HCT116 (cell line): Measurements from ENCODE around the gene LCA5L. TPM values are rescaled to one million over a fixed set of nuclear protein-coding genes. Genes with fewer than 3 reads are reported as not detected.

Source experiments
- ATAC-seq: fragments of 200-7000 bp; cut with Tn5 transposase; 2 replicates; pipeline ENCODE4 v1.9.1; 2020; ENCODE audit warnings: mild to moderate bottlenecking, moderate library complexity
- BruUV-seq: library from RNA; stranded (reverse); fragments of 400-500 nt; replicated peaks from 2 replicates; lab custom pipeline; 2021; lab: Mats Ljungman, UMichigan
- CTCF ChIA-PET: fragments of 300-600 bp; sonication (Branson Sonifier 250); formaldehyde crosslinking; loops from one replicate; lab custom pipeline; 2021; ENCODE audit warnings: antibody characterized with exemption; lab: Charles Lee
- POLR2A ChIA-PET: fragments of 300-600, 350-600 bp; sonication (Branson Sonifier 250); formaldehyde crosslinking; loops from one replicate; lab custom pipeline; 2021; ENCODE audit warnings: antibody characterized with exemption; lab: Charles Lee
- RAD21 ChIA-PET, 2 experiments: fragments of 300-600 bp; sonication (Branson Sonifier 250); formaldehyde crosslinking; loops; one replicate each; lab custom pipeline; 2023; ENCODE audit warnings: low total read pairs in 2 of 2; ENCODE audit not compliant: uncharacterized antibody in 2 of 2, unreplicated experiment in 2 of 2, low non-redundant PET in 1 of 2; lab: Charles Lee
- DNase-seq: peaks from one replicate; pipeline ENCODE4 v3.0.0-alpha.2; 2010; ENCODE audit warnings: low read depth, low spot score
- H2AFZ ChIP-seq: fragments of 200-600 bp; shearing (Covaris generic), sonication (generic); 2 replicates; pipeline ENCODE4 v1.6.1; 2017; ENCODE audit warnings: low read depth, mixed run types, mixed read lengths, antibody characterized with exemption, low read length; ENCODE audit not compliant: poor library complexity, severe bottlenecking
- H3K27ac ChIP-seq: 2 replicates; pipeline ENCODE4 v1.5.1; 2012; ENCODE audit warnings: low read depth, low read length
- H3K27me3 ChIP-seq: fragments of 200-600 bp; sonication (generic); 2 replicates; pipeline ENCODE4 v1.6.1; 2016; ENCODE audit warnings: mixed run types, low read length, mixed read lengths; ENCODE audit not compliant: insufficient read depth
- H3K36me3 ChIP-seq, 2 experiments: fragments of 200-500 bp in 1 of 2; fragments of 200-600 bp in 1 of 2; sonication (Bioruptor generic) in 1 of 2; sonication (generic) in 1 of 2; 2 replicates each; pipeline versions ENCODE4 v1.5.1 to v1.6.1; 2014 to 2016; ENCODE audit warnings: low read length in 2 of 2, inconsistent platforms in 1 of 2, mixed read lengths in 1 of 2, mixed run types in 1 of 2; ENCODE audit not compliant: insufficient read depth in 2 of 2, control insufficient read depth in 1 of 2
- H3K4me1 ChIP-seq, 2 experiments: fragments of 200-600 bp in 1 of 2; sonication (generic) in 1 of 2; 2 replicates each; pipeline versions ENCODE4 v1.5.1 to v1.6.1; 2012 to 2017; ENCODE audit warnings: low read length in 2 of 2, inconsistent platforms in 1 of 2, mild to moderate bottlenecking in 1 of 2, mixed read lengths in 1 of 2, mixed run types in 1 of 2, moderate library complexity in 1 of 2; ENCODE audit not compliant: insufficient read depth in 2 of 2, control insufficient read depth in 1 of 2
- H3K4me2 ChIP-seq: fragments of 200-600 bp; sonication (generic); 2 replicates; pipeline ENCODE4 v1.6.1; 2017; ENCODE audit warnings: mixed run types, low read length, mixed read lengths
- H3K4me3 ChIP-seq, 2 experiments: fragments of 200-600 bp in 1 of 2; sonication (generic) in 1 of 2; replicated peaks in 1 of 2; 2 replicates each; pipeline ENCODE4 v1.5.1; 2011 to 2016; ENCODE audit warnings: low read length in 2 of 2, control low read depth in 1 of 2, low read depth in 1 of 2, mild to moderate bottlenecking in 1 of 2, mixed read lengths in 1 of 2, mixed run types in 1 of 2
- H3K79me2 ChIP-seq: fragments of 200-600 bp; sonication (generic); 2 replicates; pipeline ENCODE4 v1.6.1; 2017; ENCODE audit warnings: mild to moderate bottlenecking, mixed run types, low read length, moderate library complexity, mixed read lengths; ENCODE audit not compliant: insufficient read depth
- H3K9ac ChIP-seq: fragments of 200-600 bp; sonication (generic); 2 replicates; pipeline ENCODE4 v1.6.1; 2016; ENCODE audit warnings: low read length, mixed read lengths
- H3K9me2 ChIP-seq: fragments of 200-600 bp; sonication (generic), shearing (Covaris generic); 2 replicates; pipeline ENCODE4 v1.6.1; 2017; ENCODE audit warnings: mixed run types, mild to moderate bottlenecking, moderate library complexity; ENCODE audit not compliant: insufficient read depth
- H3K9me3 ChIP-seq, 2 experiments: fragments of 200-500 bp in 1 of 2; fragments of 200-600 bp in 1 of 2; sonication (Bioruptor generic) in 1 of 2; sonication (generic) in 1 of 2; 2 replicates each; pipeline ENCODE4 v1.6.1; 2014 to 2017; ENCODE audit warnings: low read length in 2 of 2, mixed read lengths in 2 of 2, inconsistent platforms in 1 of 2, low read depth in 1 of 2, mild to moderate bottlenecking in 1 of 2, mixed run types in 1 of 2, moderate library complexity in 1 of 2; ENCODE audit not compliant: control insufficient read depth in 1 of 2, insufficient read depth in 1 of 2
- H4K20me1 ChIP-seq: fragments of 200-600 bp; sonication (generic), shearing (Covaris generic); 2 replicates; pipeline ENCODE4 v1.6.1; 2017; ENCODE audit warnings: mixed run types, mild to moderate bottlenecking, moderate library complexity; ENCODE audit not compliant: insufficient read depth
- EGR1 ChIP-seq: IDR thresholded peaks from 2 replicates; pipeline ENCODE4 v1.6.1; 2012; ENCODE audit warnings: low read depth
- JUND ChIP-seq: IDR thresholded peaks from 2 replicates; pipeline ENCODE4 v1.6.1; 2012
- POLR2A ChIP-seq: IDR thresholded peaks from 2 replicates; pipeline ENCODE4 v1.7.0; 2011; ENCODE audit warnings: borderline replicate concordance; ENCODE audit not compliant: insufficient read depth, insufficient read length; ENCODE audit errors: extremely low read depth
- POLR2AphosphoS5 ChIP-seq: IDR thresholded peaks from 2 replicates; pipeline ENCODE4 v1.6.1; 2011; ENCODE audit warnings: mild to moderate bottlenecking, low read depth, low read length, moderate library complexity
- REST ChIP-seq: IDR thresholded peaks from 2 replicates; pipeline ENCODE4 v1.6.1; 2012; ENCODE audit warnings: low read depth
- SP1 ChIP-seq: IDR thresholded peaks from 2 replicates; pipeline ENCODE4 v1.6.1; 2012; ENCODE audit warnings: low read depth
- ZNF274 ChIP-seq: fragments of 200-500 bp; sonication (Bioruptor generic); IDR thresholded peaks from 2 replicates; pipeline ENCODE4 v1.6.1; 2014; ENCODE audit warnings: mild to moderate bottlenecking, low read depth, low read length, inconsistent platforms
- intact Hi-C: fragments of 100-400 bp; cut with micrococcal nuclease; formaldehyde crosslinking; loops from 2 replicates; pipeline ENCODE4 v1.10.0; 2022
- total RNA-seq: library from RNA; stranded (reverse); gene quantifications from one replicate; pipeline ENCODE4 v1.2.1, GENCODE V29; 2021; ENCODE audit not compliant: unreplicated experiment
- TF ChIP-seq, protein P1 (sequence below), 3 experiments: fragments of 200-600 bp in 1 of 3; sonication (generic) in 1 of 3; IDR thresholded peaks in 2 of 3; conservative IDR thresholded peaks in 1 of 3; 2 replicates each; pipeline ENCODE4 v1.5.1; 2012 to 2017; ENCODE audit warnings: low read depth in 2 of 3, low read length in 2 of 3, antibody characterized with exemption in 1 of 3, borderline replicate concordance in 1 of 3, control low read depth in 1 of 3, mild to moderate bottlenecking in 1 of 3, mixed read lengths in 1 of 3, mixed run types in 1 of 3, moderate library complexity in 1 of 3; ENCODE audit not compliant: insufficient read depth in 1 of 3

The LCA5L gene
- total RNA-seq, 1 experiment from 2014 or later: 1.9 TPM

DNA sequence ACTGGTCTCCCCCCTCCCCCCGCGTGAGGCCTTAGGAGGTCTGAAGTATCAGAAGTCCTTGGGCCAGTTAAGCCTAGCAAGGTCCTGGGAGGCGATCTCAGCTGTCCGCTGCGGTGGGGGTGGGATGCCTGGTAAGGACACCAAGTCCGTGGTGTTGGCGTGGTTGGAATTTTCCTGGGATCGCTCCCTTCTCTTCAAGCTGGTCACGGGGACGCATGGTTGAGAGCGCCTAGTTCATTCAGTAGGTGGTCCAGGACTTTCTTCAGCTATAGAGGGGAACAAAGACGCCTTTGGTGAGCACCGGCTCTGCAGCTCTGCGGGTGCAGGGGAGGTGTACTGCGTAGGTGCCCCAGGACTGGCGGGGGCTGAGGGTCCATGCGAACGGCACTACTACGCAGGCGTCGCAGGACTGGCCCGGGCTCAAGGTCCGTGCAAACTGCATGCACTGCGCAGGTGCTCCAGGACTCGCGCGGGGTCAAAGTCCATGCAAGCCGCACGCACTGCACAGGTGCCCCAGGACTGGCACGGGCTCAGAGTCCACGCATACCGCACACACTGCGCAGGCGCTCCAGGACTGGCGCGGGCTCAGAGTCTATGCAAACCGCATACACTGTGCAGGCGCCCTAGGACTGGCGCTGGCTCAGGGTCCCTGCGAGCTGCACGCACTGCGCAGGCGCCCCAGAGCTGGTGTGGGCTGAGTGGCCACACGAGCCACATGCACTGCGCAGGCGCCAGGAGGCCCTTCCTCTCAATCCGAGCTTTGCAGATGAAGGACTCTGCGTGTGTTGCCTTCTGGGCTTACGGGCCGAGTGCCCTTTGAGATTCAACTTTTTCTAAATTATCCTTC, 60.1 kb downstream of the LCA5L start:
- no peaks in the 10 kb centered on the region for H4K20me1 ChIP-seq
- RAD21 ChIA-PET: no interaction called here
- no peaks in the 10 kb centered on the region for H3K9me3 ChIP-seq
- H2AFZ ChIP-seq: no peak overlapping the region
- POLR2A ChIA-PET: no interaction called here
- no TSS peak for BruUV-seq
- no peak overlapping the region for H3K4me2 ChIP-seq
- no peaks in the 10 kb centered on the region for H3K27me3 ChIP-seq
- no peak for TF ChIP-seq POLR2A
- no peak for TF ChIP-seq EGR1
- TF ChIP-seq SP1: no peak
- no peak for TF ChIP-seq POLR2AphosphoS5
- TF ChIP-seq REST: no peak
- no peak for TF ChIP-seq ZNF274
- TF ChIP-seq, protein P1, sequence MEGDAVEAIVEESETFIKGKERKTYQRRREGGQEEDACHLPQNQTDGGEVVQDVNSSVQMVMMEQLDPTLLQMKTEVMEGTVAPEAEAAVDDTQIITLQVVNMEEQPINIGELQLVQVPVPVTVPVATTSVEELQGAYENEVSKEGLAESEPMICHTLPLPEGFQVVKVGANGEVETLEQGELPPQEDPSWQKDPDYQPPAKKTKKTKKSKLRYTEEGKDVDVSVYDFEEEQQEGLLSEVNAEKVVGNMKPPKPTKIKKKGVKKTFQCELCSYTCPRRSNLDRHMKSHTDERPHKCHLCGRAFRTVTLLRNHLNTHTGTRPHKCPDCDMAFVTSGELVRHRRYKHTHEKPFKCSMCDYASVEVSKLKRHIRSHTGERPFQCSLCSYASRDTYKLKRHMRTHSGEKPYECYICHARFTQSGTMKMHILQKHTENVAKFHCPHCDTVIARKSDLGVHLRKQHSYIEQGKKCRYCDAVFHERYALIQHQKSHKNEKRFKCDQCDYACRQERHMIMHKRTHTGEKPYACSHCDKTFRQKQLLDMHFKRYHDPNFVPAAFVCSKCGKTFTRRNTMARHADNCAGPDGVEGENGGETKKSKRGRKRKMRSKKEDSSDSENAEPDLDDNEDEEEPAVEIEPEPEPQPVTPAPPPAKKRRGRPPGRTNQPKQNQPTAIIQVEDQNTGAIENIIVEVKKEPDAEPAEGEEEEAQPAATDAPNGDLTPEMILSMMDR (IDR thresholded peaks at IDR 0.05 in 2 of 3, conservative IDR thresholded peaks at IDR 0.05 in 1 of 3; ENCODE audit: borderline replicate concordance in 1 of 3, insufficient read depth in 1 of 3, low read depth in 2 of 3, low read length in 2 of 3): no peak
- no peak for TF ChIP-seq JUND
- intact Hi-C loops: loop anchor here (10.0 kb wide), 1 partner anchor 1231 kb away; no protein-coding TSS in a partner anchor
- H3K79me2 ChIP-seq: peaks cover 15% of the 10 kb centered on the region; the same call in 1 of the 2 replicates
- no peak overlapping the region for H3K27ac ChIP-seq
- no peaks in the 10 kb centered on the region for H3K9me2 ChIP-seq
- H3K36me3 ChIP-seq: no peaks in the 10 kb centered on the region
- no peak overlapping the region for H3K4me3 ChIP-seq
- DNase-seq (no peak), ATAC-seq (no peak)
- H3K4me1 ChIP-seq: peaks cover 11 to 17% of the 10 kb centered on the region in 2 experiments; a peak in 3 of 4 replicates
- H3K9ac ChIP-seq: no peak overlapping the region
- CTCF ChIA-PET: no interaction called here
